ENCODE results near the gene MGAT2.
"Not testable (repeated sequence)": the region's sequence is repeated elsewhere in the genome, so short reads cannot be mapped to it uniquely, and the experiment has no call there.

The MGAT2 gene

GRCh38 chr14:49637534-49638078 is 17.0 kb downstream of the MGAT2 start:
- H3K27ac ChIP-seq = no peak overlapping the region
- no peak overlapping the region for H3K4me3 ChIP-seq

- no peak overlapping the region for H3K27ac ChIP-seq
- no peak overlapping the region for H3K4me3 ChIP-seq
These were observed 20.2 kb downstream of the MGAT2 start for GRCh38 chr14:49640540-49641417.

GRCh38 chr14:49641697-49642129 is 21.1 kb downstream of the MGAT2 start:
- Histone ChIP-seq H3K27ac (no peak overlapping the region), H3K4me3 (no peak overlapping the region)

GRCh38 chr14:49642163-49642562 is 21.6 kb downstream of the MGAT2 start:
- H3K27ac ChIP-seq = no peak overlapping the region
- no peak overlapping the region for H3K4me3 ChIP-seq

GRCh38 chr14:49653508-49653907 is 32.9 kb downstream of the MGAT2 start:
- Histone ChIP-seq H3K4me3 (no peak overlapping the region), H3K27ac (no peak overlapping the region)

- Histone ChIP-seq H3K27ac (no peak overlapping the region), H3K4me3 (no peak overlapping the region)
These were observed 33.9 kb downstream of the MGAT2 start for GRCh38 chr14:49654511-49654910.

- not testable (repeated sequence) for H3K27ac ChIP-seq, H3K4me3 ChIP-seq
These were observed 36.9 kb downstream of the MGAT2 start for GRCh38 chr14:49657500-49657899.

GRCh38 chr14:49659526-49660455 is 39.2 kb downstream of the MGAT2 start:
- Histone ChIP-seq H3K27ac (no peak overlapping the region), H3K4me3 (no peak overlapping the region)

- Histone ChIP-seq H3K27ac (no peak overlapping the region), H3K4me3 (no peak overlapping the region)
These were observed 49.9 kb downstream of the MGAT2 start for GRCh38 chr14:49670475-49670874.
